ENCODE data around the gene COBLL1.
"Not testable (repeated sequence)": the region's sequence is repeated elsewhere in the genome, so short reads cannot be mapped to it uniquely, and the experiment has no call there.

The COBLL1 gene

DNA sequence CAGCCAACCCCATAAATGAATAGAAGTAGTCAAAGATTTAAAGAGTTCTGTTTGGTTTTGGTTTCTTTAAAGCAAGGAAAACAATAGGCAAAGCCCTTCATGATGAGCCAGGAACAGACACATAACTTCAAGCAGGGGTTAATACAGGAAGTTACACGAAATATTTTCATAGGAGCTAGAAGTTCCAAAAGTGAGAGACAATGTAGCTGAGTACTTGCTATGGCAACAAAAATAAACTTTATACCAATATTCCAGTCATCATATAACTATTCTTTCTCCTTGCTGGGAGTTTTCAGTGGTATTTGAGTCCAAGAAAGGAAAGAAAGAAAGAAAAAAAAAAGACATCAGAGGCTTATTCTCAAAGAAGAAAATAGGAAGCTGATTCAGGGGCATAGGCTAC lies 56.2 kb downstream of the COBLL1 start:
- DNase-seq (ENCODE audit: low read depth), result peak; percentile 86

DNA sequence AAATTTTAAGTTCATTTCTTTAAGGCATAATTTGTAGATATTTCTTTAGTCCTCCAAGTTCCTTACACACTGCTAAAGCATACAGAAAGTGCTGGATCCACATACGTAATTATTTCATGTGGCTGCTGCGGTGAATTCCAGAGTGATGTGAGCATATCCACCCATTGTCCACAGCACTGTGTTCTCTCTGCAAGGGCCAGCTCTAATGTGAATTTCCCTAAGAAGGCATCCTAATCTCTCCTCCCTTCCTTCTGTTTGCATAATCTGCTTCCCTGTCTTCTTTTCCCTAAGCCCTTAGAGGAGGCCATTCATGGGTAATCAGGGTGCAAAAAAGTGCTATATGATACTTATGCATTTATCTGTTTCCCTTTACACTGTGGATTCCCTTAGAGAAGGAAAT lies 57.2 kb downstream of the COBLL1 start:
- peak; percentile 47 for DNase-seq (ENCODE audit: low read depth)

DNA sequence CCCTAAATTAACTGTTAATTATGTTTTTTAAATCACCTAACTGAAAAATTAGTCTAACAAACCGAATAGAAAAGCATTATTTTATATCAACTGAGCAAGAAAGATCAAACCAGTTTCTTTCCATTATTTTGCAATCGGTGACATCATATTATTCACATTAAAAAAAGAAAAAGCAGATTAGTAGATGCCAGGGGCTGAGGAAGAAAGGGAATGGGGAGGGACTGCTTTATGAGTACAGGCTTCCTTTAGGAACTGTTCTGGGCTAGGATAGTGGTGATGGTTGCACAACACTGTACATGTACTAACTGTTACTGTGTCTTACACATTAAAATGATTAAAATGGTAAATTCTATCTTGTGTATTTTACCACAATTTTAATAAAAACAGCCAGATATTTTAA lies 59.3 kb downstream of the COBLL1 start:
- peak; percentile 56 for DNase-seq (ENCODE audit: low read depth)

GRCh38 chr2:164781394-164781793 lies 60.2 kb downstream of the COBLL1 start:
- no peak for DNase-seq (ENCODE audit: low read depth)

DNA sequence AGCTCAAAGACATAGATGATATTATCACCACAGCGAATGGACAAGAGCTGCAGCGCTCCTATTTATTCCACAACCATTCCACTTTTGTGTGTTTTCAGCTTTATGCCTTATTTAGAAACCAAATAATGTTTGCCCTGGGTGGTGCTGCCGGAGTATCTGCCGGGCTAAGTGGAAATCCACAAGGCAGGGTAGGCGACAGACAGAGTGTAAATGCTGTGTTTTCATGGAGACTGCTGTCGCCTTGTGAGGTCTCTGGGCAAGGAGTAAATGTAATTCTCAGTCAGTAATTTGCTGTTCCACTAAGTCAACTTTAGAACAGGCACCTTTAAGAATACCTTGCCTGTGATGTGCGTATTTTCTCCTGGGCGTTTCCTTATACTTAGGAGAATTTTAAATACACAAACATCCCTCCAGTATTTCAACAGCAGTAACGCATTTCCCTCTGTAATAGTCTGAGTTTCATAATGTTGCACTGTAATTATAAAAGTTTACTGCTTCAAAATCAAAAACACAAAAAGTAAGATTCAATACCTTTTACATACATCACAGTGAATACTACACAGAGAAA lies 60.9 kb downstream of the COBLL1 start:
- no peak for DNase-seq (ENCODE audit: low read depth)

DNA sequence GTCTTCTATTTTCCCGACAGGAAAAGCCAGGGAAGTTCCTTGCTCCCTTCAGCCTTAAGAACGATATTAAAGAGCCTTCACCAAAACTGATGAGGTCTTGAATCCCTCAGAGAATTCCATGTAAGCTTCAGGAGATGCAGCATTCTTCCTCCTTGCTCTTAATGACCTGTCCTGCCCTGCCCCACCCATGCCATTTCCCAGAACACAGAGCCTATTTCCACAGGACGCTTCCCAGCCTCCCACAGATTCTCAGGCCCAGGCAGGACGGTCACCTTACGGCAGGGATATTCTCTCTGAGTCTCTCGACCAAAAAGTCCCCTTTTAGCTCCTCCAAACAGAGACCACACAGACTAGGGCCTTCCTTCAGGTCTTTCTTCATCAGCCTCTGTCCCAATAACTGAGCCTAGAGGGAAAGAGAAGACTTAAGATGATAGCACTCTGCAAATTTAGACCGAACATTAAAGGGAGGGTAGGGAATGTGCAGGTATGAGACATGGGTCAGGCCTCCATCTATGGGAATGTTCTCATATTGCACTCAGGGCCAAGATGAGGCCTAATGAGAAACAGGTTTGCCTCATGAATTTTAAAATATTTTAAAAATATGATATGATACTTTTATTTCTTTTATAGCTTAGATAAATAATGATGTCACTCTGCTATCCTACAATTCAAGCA lies 62.1 kb downstream of the COBLL1 start:
- no peak for DNase-seq (ENCODE audit: low read depth)

DNA sequence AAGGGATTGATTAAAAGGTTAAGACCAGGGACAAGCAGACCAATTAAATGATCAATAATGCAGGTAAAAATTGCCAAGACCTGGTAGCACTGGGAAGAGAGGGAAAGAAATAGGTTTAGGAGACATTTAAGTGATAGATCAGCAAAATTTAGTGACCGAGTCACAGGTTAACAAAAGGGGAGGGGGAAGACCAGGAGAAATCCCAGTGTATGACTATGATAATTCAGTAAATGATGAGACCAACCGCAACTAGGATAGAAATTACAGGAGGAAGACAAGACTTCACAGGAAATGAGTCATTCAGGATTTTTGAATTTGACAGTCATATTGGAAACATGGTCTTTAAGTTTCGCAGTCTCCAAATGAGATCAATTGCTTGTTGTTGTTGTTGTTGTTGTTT lies 62.9 kb downstream of the COBLL1 start:
- DNase-seq (ENCODE audit: low read depth), result peak; percentile 50

- no peak for DNase-seq (ENCODE audit: low read depth)
These were observed 63.7 kb downstream of the COBLL1 start for GRCh38 chr2:164777847-164778461.

GRCh38 chr2:164773635-164774034 lies 68.0 kb downstream of the COBLL1 start:
- DNase-seq (ENCODE audit: low read depth), result no peak

- no peak for DNase-seq (ENCODE audit: low read depth)
These were observed 68.5 kb downstream of the COBLL1 start for GRCh38 chr2:164773091-164773490.

DNA sequence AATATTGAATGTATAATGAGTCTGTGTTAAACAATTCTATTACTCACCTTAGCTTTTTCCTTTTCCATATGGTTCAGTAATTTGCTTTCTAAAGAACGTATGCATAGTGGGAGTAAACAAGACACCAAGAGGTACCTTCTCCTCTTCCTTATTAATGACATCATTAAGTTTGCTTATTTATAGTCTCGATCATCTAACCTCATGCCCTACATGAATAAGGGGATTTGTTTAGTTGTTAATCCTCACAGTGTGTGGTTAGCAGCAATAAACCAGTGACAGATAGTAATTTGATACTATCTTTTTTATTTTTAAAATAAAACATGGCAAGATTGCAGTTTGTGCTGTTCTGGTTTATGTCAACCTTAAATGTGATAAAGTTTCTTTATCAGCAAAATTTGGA lies 69.7 kb downstream of the COBLL1 start:
- no peak for DNase-seq (ENCODE audit: low read depth)

DNA sequence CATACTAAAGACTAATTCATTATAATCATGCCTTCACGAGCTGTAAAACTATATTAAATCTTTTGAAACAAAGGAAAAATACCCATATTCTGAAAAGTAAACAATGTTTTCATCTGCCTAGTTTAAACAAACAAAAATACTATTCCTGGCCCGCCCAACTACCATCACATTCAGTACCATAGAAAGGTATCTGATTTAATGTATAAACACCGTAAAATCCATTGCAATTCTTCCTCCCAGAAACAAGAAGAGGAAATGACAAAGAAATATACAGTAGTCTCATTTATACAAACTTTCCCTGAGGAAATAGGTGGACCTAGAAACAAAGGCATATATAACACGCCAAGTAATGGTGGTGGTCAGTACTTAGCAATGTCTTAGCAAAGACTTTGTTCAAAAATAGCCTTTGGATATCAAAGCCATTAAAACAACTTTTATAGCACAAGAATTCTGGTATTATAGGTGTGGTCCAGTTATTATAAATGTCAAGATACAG lies 71.2 kb downstream of the COBLL1 start:
- DNase-seq (ENCODE audit: low read depth), result no peak

- no peak for DNase-seq (ENCODE audit: low read depth)
These were observed 74.7 kb downstream of the COBLL1 start for GRCh38 chr2:164766954-164767320.

DNA sequence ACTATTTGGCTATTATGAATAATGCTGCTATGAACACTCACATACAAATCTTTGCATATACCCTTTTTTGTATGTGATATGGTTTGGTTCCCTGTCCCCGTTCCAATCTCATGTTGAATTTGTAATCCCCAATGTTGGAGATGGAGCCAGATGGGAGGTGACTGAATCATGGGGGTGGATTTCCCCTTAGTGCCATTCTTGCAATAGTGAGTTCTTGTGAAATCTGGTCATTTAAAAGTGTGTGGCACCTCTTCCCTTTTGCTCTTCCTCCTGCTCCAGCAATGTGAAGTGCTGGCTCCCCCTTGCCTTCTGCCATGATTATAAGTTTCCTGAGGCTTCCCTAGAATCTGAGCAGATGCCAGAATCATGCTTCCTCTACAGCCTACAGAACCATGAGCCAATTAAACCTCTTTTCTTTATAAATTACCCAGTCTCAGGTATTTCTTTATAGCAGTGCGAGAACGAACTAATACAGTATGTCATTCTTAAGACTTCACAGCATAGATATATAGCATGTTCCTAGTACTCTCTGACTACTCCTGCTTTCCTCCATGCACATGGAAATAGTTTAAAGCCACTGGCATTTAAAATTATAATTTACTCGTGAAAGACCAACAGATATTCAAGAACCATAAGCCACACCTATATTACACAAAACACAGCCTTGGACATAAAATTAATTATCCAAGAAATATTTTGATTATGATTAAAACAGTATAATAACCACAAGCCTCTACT lies 75.2 kb downstream of the COBLL1 start:
- DNase-seq (ENCODE audit: low read depth), result no peak

GRCh38 chr2:164764996-164765395 lies 76.6 kb downstream of the COBLL1 start:
- peak; percentile 50 for DNase-seq (ENCODE audit: low read depth)

GRCh38 chr2:164764474-164764873 lies 77.1 kb downstream of the COBLL1 start:
- no peak for DNase-seq (ENCODE audit: low read depth)

DNA sequence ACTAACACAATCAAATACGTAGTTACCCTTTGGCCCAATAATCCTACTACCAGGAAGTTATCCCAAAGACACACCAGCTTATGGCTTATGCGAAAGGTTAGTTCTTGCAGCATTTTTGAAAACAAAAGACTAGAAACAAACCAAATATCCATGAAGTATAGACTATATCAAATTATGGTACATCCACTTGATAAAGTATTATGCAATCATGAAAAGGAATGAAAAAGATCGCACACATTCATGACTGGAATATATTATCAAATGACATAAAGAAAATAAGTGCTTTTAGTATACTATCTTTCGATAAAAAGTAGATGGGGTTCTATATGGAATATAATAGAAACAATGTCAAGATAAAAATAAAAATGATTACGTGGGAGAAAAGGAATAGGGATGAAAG lies 78.2 kb downstream of the COBLL1 start:
- DNase-seq (ENCODE audit: low read depth), result no peak

DNA sequence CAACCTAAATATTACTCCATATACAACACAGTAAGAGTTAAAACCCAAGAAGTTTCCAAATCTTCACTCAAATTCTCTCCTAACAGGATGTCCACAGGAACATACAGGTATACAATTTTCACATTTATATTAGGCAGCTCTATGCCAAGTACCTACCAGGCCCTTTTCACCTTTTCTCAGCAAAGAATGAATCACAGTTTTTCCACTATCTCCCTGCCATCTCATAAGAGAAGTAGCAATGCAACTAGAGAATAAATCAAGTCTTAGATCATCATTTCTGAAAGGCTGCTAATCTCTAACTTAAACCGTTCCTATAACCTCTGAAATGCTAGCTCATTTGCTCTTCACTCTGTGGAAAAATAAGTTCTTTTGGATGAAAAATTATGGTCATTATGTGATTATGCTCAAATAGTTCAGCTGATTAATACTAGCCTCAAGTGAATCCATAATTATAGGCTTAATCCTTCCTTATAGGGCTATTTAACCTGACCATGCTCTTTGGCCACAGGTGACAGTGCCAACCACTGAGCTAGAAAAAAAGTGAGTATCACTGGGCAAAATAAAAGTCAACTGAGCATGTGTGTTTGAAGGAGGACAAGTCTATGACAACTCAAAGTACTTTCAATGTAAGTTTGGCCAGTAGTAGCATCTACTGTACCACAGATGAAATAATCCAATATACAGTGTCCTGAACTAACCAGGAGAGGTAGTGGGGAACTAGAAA lies 79.7 kb downstream of the COBLL1 start:
- DNase-seq (ENCODE audit: low read depth), result no peak

DNA sequence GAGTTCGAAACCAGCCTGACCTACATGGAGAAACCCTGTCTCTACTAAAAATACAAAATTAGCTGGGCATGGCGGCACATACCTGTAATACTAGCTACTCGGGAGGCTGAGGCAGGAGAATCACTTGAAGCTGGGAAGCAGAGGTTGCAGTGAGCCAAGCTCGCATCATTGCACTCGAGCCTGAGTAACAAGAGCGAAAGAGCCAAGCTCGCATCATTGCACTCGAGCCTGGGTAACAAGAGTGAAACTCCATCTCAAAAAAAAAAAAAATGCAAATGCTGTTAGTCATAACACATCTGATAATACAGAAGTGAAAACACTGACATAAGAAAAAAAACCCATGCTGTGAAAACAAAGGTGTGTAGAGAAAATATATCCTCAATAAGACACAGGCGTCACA lies 80.4 kb downstream of the COBLL1 start:
- DNase-seq (ENCODE audit: low read depth), result not testable (repeated sequence)

DNA sequence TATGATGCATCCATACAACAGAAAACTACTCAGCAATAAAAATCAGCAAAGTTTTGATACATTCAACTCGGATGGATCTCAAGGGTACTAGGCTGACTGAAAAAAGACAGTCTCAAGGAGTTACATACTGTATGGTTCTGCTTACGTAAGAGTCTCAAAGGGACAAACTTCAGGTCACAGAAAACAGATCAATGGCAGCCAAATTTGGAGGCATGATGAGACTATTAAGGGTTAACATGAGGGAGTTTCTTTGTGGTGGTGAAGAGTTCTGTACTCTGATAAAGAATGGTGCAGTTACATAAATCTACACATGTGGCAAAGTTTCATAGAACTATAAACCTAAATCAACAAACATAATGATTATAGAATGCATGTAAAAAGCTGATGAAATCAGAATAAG lies 81.4 kb downstream of the COBLL1 start:
- no peak for DNase-seq (ENCODE audit: low read depth)

GRCh38 chr2:164757934-164758695 lies 83.5 kb downstream of the COBLL1 start:
- DNase-seq (ENCODE audit: low read depth), result peak; percentile 71
